ENCODE results near the gene NOP16. TPM values are rescaled to one million over a fixed set of nuclear protein-coding genes. Genes with fewer than 3 reads are reported as not detected.
"Not testable (repeated sequence)": the region's sequence is repeated elsewhere in the genome, so short reads cannot be mapped to it uniquely, and the experiment has no call there.

Gene NOP16
- total RNA-seq, 3 donors from 2014 or later: 8.5 to 13.8 (median 12.4) TPM

DNA sequence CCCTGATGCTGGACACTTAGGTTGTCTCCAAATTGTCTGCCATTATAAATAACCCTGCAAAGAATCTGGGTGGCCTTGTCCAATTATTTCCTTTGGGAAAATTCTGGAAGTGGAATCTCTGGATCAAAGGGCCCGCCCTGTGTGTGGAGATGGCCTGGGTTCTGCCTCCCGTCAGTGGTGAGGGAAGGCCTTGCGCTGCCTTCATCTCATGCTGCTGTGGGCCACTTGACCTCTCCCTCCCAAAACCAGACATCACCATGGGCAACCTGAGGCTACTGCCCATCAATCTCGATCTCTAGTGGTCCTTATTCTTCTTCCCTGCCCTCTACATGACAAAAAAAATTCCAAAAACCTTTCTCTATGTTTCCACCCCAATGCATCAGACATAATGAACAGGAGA is 21.4 kb upstream of the NOP16 start:
- TF ChIP-seq POLR2A (IDR thresholded peaks at IDR 0.05): no peak
- no peak for TF ChIP-seq POLR2AphosphoS5 (IDR thresholded peaks at IDR 0.05)
- TF ChIP-seq, protein P1, sequence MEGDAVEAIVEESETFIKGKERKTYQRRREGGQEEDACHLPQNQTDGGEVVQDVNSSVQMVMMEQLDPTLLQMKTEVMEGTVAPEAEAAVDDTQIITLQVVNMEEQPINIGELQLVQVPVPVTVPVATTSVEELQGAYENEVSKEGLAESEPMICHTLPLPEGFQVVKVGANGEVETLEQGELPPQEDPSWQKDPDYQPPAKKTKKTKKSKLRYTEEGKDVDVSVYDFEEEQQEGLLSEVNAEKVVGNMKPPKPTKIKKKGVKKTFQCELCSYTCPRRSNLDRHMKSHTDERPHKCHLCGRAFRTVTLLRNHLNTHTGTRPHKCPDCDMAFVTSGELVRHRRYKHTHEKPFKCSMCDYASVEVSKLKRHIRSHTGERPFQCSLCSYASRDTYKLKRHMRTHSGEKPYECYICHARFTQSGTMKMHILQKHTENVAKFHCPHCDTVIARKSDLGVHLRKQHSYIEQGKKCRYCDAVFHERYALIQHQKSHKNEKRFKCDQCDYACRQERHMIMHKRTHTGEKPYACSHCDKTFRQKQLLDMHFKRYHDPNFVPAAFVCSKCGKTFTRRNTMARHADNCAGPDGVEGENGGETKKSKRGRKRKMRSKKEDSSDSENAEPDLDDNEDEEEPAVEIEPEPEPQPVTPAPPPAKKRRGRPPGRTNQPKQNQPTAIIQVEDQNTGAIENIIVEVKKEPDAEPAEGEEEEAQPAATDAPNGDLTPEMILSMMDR (IDR thresholded peaks at IDR 0.05): no peak
- Histone ChIP-seq H3K27ac (no peak overlapping the region), H3K4me3 (no peak overlapping the region), H3K27me3 (no peaks in the 10 kb centered on the region), H3K9me3 (no peaks in the 10 kb centered on the region), H3K4me1 (peaks cover 0 to 8% of the 10 kb centered on the region in 2 donors), H3K36me3 (no peaks in the 10 kb centered on the region)
- intact Hi-C loops (cut with DNase I; ENCODE audit: low total_unique reads): no loop called here
- no peak for DNase-seq (ENCODE audit: low spot score in 2 of 2)

DNA sequence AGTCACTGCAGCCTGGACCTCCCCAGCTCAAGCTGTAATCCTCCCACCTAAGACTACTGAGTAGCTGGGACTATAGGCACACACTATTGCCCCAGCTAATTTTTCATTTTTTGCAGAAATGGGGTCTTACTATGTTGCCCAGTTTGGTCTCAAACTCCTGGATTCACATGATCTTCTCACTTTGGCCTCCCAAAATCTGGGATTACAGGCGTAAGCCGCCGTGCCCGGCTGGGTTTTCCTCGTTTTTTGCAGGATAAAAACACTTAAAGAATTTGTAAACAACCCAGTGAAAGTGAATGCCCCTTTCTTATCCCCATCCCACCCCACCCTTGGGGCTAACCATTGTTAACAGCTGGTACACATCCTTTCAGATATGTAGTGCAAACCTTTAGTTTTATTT is 20.2 kb upstream of the NOP16 start:
- DNase-seq (ENCODE audit: low spot score in 2 of 2): no peak
- no peak for TF ChIP-seq POLR2A (IDR thresholded peaks at IDR 0.05)
- TF ChIP-seq, protein P1 (IDR thresholded peaks at IDR 0.05): no peak
- no peak for TF ChIP-seq POLR2AphosphoS5 (IDR thresholded peaks at IDR 0.05)
- no peak overlapping the region for H3K27ac ChIP-seq
- H3K36me3 ChIP-seq: no peaks in the 10 kb centered on the region
- no peaks in the 10 kb centered on the region for H3K9me3 ChIP-seq
- H3K4me3 ChIP-seq: no peak overlapping the region
- H3K4me1 ChIP-seq: no peaks in the 10 kb centered on the region
- no peaks in the 10 kb centered on the region for H3K27me3 ChIP-seq
- intact Hi-C loops (cut with DNase I; ENCODE audit: low total_unique reads): loop anchor here (1.0 kb wide), 1 partner anchor 33 kb away; no protein-coding TSS in a partner anchor

DNA sequence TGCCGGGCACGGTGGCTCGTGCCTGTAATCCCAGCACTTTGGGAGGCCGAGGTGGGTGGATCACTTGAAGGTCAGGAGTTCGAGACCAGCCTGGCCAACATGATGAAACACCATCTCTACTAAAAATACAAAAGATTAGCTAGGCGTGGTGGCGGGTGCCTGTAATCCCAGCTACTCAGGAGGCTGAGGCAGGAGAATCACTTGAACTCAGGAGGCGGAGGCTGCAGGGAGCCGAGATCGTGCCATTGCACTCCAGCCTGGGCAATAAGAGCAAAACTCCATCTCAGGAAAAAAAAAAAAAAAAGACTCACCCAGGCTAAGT is 19.8 kb upstream of the NOP16 start:
- H3K27ac ChIP-seq; DNase-seq (ENCODE audit: low spot score in 2 of 2); H3K4me3 ChIP-seq; H3K4me1 ChIP-seq; H3K36me3 ChIP-seq; H3K27me3 ChIP-seq; H3K9me3 ChIP-seq: not testable (repeated sequence)
- intact Hi-C loops (cut with DNase I; ENCODE audit: low total_unique reads): loop anchor here (1.0 kb wide), 1 partner anchor 33 kb away; no protein-coding TSS in a partner anchor

DNA sequence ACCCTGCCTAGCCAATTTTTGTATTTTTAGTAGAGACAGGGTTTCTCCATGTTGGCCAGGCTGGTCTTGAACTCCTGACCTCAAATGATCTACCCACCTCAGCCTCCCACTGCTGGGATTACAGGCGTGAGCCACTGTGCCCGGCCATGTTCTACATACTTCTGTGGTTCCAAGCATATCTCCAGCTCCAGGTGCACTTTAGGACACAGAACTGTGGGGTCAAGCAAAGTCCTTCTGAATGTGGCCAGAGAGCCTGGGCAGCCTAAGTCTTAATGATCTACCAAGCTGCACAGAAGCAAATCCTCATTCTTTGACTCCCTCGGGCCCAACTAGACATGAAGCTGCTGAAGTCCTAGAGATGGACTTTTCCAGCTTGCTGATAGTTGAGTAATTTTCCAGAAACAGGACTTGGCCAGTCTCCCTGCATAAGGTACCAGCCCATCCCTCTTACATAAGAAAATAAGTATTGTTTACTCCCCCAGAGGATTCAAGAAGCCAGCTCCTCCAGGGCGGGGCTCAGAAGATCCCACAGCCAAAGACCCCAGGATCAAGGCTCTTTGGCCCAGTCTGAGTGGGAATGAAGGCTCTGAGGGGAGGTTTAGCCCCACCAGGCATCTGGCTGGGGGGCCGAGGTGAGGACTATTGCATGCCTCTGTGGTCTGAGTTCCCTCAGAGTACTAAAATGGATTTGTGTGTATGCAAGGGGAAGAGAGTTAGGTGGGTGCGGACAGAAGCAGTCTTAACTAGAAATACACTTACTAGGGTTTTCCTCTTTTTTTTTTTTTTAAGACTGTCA is 19.3 kb upstream of the NOP16 start:
- Histone ChIP-seq H3K36me3 (no peaks in the 10 kb centered on the region), H3K4me1 (no peaks in the 10 kb centered on the region), H3K4me3 (no peak overlapping the region), H3K27me3 (no peaks in the 10 kb centered on the region), H3K9me3 (no peaks in the 10 kb centered on the region), H3K27ac (no peak overlapping the region)
- no peak for DNase-seq (ENCODE audit: low spot score in 2 of 2)
- intact Hi-C loops (cut with DNase I; ENCODE audit: low total_unique reads): loop anchor here (1.0 kb wide), 1 partner anchor 32 kb away; no protein-coding TSS in a partner anchor
- TF ChIP-seq POLR2A (IDR thresholded peaks at IDR 0.05) (no peak), POLR2AphosphoS5 (IDR thresholded peaks at IDR 0.05) (no peak)
- TF ChIP-seq, protein P1 (IDR thresholded peaks at IDR 0.05): no peak

DNA sequence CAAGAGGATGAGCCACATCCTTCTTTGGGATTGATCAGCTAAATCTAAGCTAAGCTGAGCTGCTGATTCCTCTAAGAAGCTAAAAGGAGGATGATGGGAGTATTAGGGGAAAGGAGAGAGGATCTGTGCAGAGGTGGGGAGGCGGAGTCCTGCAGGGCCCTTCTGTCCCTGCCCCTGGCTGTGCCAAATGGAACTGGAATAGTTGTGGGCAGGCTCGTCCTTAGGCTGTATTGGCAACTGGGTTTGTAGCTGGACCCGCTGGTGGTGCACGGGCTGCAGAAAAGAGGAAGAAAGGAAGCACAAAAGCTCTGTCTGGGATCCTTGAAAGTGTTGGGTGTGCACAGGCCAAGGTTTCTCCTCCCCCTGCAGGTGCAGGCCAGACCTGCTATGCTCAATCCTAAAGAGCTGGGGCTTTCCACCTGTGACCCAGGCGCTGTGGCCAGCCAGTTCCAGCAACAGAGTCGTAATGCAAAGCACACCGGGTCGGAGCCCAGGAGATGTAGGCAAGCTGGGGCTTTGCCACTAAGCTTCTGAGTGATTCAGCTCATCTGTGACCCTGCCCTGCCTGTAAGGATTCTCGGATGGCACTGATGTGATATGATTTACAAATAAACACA is 18.1 kb upstream of the NOP16 start:
- TF ChIP-seq POLR2AphosphoS5 (IDR thresholded peaks at IDR 0.05): no peak
- TF ChIP-seq, protein P1 (IDR thresholded peaks at IDR 0.05): no peak
- TF ChIP-seq POLR2A (IDR thresholded peaks at IDR 0.05): no peak
- no peak for DNase-seq (ENCODE audit: low spot score in 2 of 2)
- intact Hi-C loops (cut with DNase I; ENCODE audit: low total_unique reads): no loop called here
- no peaks in the 10 kb centered on the region for H3K4me1 ChIP-seq
- no peaks in the 10 kb centered on the region for H3K27me3 ChIP-seq
- H3K4me3 ChIP-seq: no peak overlapping the region
- H3K27ac ChIP-seq: no peak overlapping the region
- H3K36me3 ChIP-seq: no peaks in the 10 kb centered on the region
- H3K9me3 ChIP-seq: no peaks in the 10 kb centered on the region
